Measurements from ENCODE around the gene NTM.

GRCh38 chr11:132008872-132009271 is 638.5 kb downstream of the NTM start:
- TF ChIP-seq CTCF (IDR thresholded peaks at IDR 0.05) = no peak
- no peak for TF ChIP-seq POLR2AphosphoS5 (IDR thresholded peaks at IDR 0.05)
- no peak for TF ChIP-seq EP300 (IDR thresholded peaks at IDR 0.05)
- no peak for TF ChIP-seq POLR2A (IDR thresholded peaks at IDR 0.05)
